HS-5 (cell line): ENCODE measurements around the gene PLEKHA5.
A peak's percentile ranks its signal among the peaks of the same experiment; 100 is the strongest.

Source experiments
- DNase-seq: peaks from one replicate; pipeline ENCODE4 v3.0.0-alpha.2; 2012; ENCODE audit warnings: low read depth

The PLEKHA5 gene

DNA sequence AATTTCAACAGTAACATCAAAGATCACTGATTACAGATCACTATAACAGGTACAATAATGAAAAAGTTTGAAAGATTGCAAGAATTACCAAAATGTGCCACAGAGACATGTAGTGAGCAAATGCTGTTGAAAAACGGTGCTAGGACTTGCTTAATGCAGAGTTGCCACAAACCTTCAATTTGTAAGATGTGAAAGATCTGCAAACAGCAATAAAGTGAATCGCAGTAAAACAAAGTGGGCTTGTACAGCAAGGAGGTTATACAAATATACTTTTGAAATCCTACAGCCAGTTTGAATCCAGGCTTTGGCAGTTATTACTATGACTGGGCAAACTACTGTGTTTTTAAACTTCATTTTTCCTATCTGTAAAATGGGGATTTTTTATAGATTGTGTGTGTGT, 1.0 kb upstream of the PLEKHA5 start:
- no peak for DNase-seq

DNA sequence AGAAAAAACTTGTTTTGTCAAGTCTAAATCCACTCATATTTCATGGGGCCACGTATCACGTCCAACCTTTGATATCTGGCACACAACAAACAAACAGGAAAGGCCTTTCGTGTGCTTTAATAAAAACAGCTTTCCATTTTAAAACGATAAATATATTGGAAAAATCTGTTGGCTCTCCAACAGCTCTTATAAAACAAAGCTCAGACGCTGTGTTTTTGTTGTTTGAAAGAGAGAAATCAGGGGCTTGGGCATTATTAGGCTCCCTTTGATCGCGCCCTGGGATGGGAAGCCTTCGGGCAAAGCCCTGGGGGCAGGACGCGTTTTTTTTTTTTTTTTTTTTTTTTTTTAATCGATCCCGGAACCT, 429 bp upstream of the PLEKHA5 start:
- DNase-seq, result no peak

DNA sequence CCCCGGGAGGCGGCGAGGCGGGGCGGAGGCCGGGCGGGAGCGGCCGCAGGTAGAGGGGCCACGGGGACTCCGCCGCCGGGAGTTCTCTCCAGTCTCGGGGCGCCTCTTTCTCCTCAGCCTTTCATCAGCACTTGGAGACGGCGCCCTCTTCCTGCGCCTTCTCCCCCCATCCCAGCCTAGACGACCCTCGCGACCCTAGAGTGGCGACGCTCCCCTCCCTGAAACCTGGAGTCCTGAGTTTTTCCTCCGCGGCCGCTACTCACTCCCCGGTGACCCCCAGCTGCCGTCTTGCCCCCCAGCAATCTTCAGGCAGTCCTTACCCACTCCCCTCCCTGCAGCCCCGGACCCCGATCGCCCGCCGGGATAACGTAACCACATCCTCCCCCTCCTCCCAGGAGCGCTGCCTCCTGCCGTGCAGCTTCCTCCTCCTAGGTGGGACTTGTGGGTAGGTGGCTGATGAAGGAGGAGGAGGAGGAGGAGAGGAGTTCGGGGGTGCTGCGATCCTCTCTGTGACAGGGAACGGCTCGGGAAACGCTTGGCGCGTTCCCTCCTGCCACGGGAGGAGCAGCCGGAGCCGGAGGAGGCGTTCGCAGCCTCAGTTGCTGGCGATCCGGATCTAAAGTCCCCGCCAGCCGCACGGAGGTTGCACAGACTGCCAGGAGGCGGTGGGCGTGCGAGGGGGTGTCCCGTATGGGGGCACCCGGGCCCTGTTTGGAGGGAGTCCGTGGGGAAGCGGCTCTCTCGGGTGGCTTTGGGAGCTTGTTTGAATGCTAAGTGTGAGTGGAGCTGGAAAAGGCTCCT, 891 bp downstream of the PLEKHA5 start:
- DNase-seq, result no peak

DNA sequence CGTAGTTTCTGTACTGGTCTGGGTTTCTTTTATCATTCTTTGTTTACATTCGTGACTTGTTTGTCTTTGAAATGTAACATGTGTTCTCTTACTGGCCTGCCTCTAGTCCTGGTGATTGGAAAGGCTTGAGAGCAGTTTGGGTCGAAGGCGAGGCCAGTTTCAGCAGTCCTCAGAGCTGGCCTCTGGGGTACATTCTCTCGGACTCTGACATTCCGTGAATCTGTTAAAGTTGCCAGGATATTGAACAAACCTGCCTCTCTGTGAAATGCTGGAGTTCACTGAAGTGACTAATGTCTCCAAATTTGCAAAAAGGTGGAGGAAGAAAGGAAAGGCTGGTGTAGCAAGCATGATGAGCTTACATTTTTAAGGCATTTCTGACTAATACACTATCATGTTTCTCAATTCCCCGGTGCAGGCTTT, 1.5 kb downstream of the PLEKHA5 start:
- DNase-seq, result peak; percentile 58

DNA sequence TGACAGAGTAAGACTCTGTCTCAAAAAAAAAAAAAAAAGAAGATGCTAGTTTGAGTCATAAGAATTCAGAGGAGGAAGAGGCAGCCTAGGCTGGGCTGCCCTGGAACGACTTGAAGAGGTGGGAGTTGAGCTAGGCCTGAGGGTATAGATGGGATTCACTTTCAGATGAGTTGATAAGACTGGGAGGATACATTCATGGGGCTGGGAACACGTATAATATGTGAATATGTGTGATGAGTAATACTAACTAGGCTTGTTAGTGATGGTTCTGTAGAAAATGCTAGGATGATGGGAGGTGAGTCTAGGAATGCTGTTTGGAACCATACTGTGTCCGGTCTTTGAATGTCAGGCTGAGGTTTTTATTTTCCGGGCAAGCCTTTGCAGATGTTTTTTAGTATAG, 9.0 kb downstream of the PLEKHA5 start:
- no peak for DNase-seq

DNA sequence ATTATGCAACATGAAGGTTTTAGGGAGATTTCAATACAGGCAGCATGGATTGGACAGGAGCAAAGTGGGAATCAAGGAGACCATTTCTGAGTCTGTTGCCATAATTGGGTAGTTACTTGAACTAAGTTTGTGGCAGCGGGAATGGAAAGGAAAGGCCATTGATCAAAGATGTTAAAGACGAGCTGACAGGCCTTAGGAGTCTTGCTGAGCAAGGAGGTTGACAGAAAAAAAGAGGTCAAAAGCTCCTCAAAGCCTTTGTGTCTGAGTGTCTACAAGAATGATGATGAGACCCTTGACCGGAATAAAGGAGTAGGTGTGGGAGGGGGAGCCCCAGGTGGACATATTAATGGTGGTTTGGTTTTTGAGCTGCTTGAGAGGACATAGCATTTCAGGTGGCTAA, 9.4 kb downstream of the PLEKHA5 start:
- no peak for DNase-seq

DNA sequence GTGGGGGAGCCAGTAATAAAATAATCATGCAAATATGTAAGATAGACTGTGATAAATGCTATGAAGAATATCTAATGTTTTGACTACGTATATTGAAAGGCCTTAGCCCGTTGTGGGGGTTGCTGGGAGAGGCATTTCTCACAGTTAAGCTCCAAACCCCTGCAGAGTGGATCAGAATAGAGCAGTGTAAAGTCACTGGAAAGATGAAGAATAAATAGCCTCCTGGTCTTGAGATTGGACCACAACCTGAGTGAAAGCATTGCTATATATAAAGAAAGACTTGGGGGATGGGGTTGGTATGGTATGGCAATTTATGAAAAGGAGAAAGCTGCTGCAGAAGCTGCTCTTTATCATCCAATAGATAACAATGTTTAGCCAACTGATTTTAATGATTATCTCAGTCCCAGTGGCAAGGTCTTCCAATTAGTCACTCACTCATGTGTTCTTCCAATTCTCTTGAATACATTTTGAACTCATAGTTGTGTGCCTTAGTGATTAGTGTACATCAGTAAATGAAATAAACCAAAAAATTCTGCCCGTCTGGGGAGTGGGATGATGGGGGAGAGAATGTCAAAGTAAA, 10.2 kb downstream of the PLEKHA5 start:
- no peak for DNase-seq

DNA sequence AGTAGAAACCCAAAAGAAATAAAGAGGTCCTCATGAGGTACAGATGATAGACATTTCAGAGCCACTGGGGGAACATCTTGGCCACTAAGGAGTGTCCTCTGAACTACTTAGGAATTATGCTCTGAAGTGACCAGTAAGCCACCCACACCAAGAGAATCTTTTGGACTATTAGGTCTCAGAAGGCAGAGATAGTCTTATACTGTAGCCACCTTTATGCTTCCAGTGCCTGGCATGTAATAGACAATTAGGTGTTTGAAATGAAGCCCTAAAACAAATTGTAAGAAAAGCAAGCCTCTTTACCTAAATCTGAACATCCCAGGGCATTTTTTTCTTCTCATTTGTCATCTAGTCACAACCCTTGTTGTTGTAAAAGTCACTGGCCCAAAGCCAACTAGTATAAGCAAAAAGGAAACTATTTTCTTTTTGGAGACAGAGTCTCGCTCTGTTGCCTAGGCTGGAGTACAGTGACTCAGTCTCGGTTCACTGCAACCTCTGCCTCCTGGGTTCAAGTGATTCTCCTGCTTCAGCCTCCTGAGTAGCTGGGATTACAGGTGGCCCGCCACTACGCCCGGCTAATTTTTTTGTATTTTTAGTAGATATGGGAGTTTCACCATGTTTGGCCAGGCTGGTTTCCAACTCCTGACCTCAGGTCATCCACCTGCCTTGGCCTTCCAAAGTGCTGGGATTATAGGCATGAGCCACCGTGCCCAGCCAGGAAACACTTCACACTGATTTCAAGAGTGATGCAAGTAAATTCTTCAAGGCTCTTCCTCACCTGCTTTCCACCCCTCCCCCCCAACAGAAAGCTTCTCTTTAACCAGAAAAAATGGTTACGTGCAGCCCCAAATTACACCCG, 11.1 kb downstream of the PLEKHA5 start:
- no peak for DNase-seq

DNA sequence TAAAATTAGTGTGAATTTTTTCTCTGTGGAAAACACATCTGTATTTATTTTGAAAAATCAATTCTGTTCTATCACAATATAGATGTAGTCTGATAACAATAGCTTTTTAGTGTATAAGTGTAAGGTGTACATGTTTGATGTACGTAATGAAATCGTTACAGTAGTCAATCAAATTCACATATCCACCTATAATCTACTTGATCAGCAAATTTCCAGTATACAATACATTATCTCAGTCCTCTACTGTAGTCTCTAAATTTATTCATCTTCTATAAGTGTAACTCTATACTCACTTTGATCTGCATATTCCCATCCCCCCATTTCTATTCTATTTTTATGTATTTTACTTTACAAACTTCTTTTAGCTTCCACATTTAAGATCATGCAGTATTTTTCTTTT, 13.0 kb downstream of the PLEKHA5 start:
- no peak for DNase-seq

DNA sequence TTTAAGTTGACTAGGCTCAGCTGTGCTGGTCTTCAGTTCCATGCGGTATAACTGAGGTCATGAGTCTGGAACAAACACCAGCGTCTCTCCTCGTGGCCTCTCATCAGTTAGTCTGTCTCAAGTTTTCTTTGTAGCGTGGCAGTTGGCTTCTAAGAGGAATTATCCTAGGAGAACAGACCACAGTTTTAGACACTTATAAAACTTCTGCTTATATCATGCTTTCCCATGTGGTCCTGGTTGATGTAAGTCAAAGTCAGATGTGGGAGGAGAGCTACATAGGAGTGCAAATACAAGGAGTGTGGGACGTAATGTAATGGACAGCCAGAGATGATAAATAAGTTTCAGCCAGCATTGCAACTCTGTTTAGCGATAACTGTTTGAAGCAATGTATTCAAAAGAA, 14.8 kb downstream of the PLEKHA5 start:
- no peak for DNase-seq

DNA sequence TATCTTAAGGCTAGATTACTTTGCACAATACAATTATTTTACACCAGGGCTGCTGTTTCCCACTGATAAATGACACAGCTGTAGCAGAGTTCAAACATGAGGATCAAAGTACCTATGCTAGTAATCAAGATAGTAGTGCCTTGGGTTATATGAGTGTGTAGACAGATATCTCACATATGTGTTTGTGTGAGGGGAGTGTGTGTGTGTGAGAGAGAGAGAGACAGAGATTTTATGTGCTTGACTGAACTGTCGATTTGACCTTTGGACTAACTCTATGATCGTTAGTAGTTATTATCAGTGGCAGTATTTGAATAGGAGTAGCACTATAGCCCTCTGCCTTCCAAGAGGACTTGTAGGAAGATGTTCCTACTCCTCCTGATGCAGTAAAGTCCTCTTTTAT, 15.5 kb downstream of the PLEKHA5 start:
- no peak for DNase-seq

DNA sequence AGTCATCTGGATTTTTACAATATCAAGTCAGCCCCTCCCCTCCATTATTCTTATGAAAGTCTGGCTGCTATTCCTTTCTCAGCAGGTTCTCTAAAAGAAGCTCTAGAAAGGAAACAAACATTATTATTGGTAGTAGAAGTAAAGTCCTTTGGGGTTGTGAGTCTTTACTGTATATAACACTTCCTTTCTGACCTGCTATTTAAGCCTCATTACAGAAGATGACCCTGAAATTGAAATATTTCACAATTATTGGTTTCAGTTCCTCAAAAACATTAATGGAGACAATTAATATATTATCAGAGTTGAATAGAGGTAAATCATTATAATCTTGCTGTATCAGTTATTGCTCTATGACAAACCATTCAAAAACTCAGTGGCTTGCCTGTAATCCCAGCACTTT, 19.3 kb downstream of the PLEKHA5 start:
- no peak for DNase-seq

DNA sequence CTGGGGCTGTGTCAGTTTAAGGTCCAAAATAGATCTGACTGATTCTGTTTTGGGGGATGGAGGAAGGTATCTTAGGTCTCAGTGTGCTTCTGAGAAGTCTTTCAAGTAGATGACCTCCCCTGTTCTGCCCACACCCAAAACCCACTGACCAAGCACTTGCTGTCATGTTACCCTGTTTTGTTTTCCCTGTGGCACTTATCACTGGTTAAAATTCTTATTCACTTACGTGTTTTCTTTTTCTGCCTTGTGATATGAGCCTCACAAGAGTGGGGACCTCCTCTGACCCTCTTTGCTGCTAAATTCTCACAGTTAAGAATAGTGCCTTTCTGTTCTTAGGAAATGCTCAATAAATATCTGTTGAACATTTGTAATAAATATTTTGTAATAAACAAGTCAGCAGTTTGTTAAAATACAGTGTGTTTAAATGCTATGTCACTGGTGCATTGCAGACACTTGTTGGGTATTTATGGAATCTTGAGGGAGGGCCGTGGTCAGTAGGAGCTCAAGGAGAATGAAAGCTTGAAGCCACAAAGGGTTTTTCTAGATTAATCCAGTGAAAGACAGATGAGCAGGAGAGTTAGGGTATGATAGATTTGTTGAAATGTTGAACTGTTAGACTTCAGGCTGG, 20.9 kb downstream of the PLEKHA5 start:
- DNase-seq, result no peak

DNA sequence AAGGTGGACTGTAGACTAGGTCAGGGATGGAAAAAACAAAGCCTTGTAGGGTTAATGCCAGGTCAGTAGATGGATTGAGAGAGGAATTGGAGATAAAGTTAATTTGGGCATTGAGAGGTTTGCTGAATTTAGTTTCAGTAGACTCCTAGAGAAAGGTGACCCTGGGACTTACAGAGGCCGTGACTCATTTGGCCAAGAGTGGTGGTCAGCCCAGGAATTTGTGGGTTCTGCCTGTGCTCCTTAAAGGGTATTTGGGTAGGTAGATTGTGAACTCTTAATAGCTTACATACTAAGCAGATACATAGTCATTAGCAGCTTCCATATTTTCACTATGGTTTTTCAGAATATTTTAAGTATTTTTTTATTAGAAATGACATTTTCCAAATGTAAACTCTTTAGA, 21.8 kb downstream of the PLEKHA5 start:
- no peak for DNase-seq

DNA sequence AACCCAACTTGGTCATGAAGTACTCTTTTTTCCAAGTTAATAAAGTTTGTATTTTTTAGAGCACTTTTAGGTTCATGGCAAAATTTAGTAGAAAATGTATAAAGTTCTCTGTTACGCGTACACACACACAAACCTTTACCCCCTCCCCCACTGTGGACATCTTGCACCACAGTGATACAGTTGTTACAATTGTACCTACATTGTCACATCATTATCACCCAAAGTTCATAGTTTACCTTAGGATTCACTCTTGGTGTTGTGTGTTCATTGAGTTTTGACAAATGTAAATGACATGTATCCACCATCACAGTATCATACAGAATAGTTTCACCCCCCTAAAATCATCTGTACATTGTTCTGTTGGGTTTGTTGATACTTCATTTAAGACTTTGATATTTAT, 23.9 kb downstream of the PLEKHA5 start:
- DNase-seq, result no peak

DNA sequence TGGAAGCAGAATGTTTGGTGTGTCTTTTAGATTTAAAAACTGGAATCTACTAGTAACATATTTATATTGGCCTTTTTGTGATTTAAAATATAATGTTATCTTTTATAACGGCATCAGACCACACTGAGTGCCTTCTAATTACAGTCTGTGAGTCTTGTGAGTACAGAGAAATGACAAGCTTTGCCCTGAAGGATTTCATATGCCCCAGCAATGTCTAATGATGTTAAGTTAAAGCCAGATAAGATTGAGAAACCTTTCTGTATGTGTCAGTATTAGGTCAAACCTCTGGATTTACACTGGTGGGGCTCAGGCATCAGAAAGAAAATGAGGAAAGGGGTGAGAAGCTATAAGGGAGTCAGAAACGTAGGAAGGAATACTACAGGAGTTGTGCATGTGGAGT, 25.2 kb downstream of the PLEKHA5 start:
- DNase-seq, result no peak

DNA sequence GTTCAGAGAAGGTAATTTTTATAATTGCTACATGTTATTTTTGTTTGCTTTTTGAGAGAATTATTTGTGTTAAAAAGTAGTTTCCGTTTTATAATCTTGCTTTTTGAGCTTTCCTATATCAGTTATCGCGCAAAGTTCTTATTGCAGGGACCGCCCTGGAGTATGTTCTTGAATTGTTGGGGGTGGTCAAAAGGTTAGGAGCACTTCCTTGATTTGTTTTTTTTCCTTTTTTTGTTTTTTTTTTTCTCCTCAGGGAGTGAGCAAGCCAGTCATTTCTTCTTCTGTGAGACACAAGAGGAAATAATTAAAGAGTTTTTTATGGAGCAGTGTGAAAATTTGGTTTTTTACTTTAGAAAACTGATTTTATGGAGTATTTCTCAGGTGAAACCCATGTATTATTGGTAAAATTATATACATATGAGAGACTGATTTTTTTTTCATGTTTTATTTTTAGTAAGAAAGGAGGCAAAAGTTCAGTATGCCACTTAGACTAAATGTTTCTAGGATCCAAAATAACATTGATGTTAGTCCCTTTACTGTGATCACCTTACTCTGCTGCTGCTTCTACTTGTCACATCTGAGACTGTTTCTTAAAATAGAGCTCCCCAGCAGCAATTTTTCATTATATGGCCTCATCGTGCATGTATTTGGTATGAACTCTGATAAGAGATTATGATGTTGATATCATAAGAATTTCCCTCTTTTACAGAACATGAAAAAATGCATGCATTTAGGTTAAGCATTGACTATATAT, 26.6 kb downstream of the PLEKHA5 start:
- no peak for DNase-seq

DNA sequence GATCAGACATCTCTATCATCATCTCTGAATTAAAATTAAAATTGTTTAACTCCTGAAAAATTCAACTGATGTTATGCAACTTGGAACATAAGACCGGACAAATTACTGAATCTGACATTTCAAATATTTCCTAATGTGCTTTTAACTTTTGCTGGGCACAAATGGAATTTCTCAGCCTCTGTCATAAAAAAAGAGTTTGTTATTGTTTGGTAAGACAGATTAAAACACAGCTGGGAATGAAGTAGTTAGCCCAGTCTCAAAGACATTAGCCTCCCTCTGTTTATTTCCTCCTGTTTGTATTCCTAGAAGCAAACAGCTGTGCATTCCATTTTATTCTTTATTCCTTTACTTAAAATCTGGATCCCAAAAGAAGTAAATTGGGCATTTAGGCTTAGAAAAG, 29.4 kb downstream of the PLEKHA5 start:
- no peak for DNase-seq

DNA sequence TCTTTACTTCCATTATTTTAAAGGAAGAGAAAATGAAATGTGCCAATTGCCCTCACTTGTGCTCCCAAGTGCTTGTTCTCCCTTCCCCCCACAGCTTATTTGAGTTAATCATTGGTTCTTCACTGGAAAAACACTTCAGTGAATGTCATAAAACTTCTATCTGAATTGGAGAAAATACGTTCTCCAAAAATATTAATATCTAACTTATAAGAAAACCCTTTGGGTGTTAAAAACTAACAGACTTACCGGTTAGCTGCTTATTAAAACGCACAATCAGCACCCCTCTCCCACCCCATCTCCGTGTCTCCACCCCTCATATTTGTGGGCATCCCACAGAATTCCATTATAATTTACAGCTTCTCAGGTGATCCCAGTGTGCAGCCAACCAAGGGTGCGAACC, 31.7 kb downstream of the PLEKHA5 start:
- no peak for DNase-seq

DNA sequence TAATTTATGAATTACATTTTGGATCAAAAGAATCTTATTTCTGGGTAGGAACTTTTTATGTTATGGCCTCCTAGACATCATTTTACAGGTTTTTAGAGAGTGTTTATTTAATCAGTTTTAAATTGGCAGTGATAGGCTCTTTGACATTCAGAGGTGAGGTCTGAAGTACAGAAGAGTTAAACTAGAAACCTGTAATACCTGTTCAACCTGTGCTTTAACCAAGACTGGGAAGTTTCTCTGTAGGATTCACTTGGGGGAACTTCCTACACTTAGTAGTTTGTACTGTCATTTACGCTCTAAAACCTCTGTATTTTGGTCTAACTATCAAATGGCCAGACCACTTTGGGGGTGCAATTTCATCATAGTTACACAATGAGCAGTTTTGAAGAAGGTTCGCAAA, 35.9 kb downstream of the PLEKHA5 start:
- no peak for DNase-seq

DNA sequence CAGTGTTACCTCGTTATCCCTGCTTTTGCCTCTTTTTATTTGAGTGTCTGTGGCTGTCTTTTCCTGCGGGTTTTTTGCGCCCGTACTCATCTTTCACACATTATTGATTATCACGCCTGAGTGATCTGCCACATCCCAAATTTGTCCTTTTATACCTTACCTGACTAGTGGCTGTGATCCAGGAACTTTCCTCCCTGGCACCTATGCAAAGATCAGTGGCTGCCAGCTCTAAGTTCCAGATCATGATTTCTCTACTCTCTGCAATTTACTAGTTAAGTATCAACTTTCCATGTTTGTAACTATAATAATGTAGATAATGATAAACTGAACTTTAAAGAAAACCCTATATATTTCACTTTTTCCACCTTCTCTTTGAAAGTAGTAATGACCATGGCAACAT, 36.9 kb downstream of the PLEKHA5 start:
- DNase-seq, result no peak

DNA sequence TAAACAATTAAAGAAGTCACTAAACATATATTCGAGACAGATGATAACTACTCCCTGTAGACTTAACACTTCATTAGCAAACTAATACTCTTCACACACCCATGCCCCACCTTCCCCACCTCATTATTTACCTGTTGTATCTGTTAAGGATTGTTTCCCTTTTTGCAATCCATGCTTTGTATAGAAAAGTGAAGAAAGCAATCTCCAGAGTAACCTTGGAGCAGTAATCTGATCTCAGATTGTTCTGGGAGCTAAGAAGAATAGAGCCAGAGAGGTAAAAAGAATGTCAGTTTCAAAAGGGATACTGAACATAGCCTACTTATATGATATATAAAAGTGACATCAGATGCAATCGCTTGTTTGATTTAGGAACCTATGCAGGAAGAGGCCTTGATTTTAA, 37.4 kb downstream of the PLEKHA5 start:
- DNase-seq, result no peak
